Prostate gland (tissue), 2 donors: ENCODE results near the gene COMMD9.

Source experiments
- CTCF ChIP-seq, 4 experiments: fragments of 200-600 bp in 2 of 4; fragments of 450-650 bp in 2 of 4; sonication (generic) in 2 of 4; IDR thresholded peaks; 1 replicate in 3 of 4; 2 replicates in 1 of 4; pipeline ENCODE4 v1.5.1; 2016 to 2019; ENCODE audit warnings: antibody characterized with exemption in 4 of 4, mild to moderate bottlenecking in 2 of 4, moderate library complexity in 2 of 4
- POLR2A ChIP-seq: fragments of 450-650 bp; IDR thresholded peaks from one replicate; pipeline ENCODE4 v1.6.1; 2016; ENCODE audit warnings: antibody characterized with exemption, mild to moderate bottlenecking
- POLR2AphosphoS5 ChIP-seq: sonication (generic); formaldehyde crosslinking; IDR thresholded peaks from one replicate; pipeline ENCODE4 v1.6.1; 2017; ENCODE audit warnings: antibody characterized with exemption

- TF ChIP-seq POLR2AphosphoS5: no peak
- TF ChIP-seq CTCF (IDR thresholded peaks at IDR 0.05): no peak
- no peak for TF ChIP-seq POLR2A
Measured at GRCh38 chr11:36257351-36257750, 31.9 kb downstream of the COMMD9 start.
